Measurements from ENCODE around the gene DACH1. TPM values are rescaled to one million over a fixed set of nuclear protein-coding genes. Genes with fewer than 3 reads are reported as not detected.

DACH1 gene
- total RNA-seq, 2 experiments from 2014 or later, result not detected

GRCh38 chr13:71659404-71659803, 207.6 kb downstream of the DACH1 start:
- 0 out of 2 replicates have a peak, but pooled peaks cover 3% of the 10 kb centered on the region for H4K20me1 ChIP-seq (ENCODE audit: insufficient read depth, low read length)
- H3K4me3 ChIP-seq (ENCODE audit: low read depth, low read length, poor library complexity, severe bottlenecking), result no peak overlapping the region
- no peaks in the 10 kb centered on the region for H3K9me2 ChIP-seq (ENCODE audit: insufficient read depth, low read length)
- no peaks in the 10 kb centered on the region for H3K4me1 ChIP-seq (ENCODE audit: insufficient read depth, low read length, poor library complexity, severe bottlenecking)
- intact Hi-C loops (cut with micrococcal nuclease; ENCODE audit: unreplicated experiment), result no loop called here
- no peaks in the 10 kb centered on the region for H3K36me3 ChIP-seq (ENCODE audit: insufficient read depth, low read length)
- no peak overlapping the region for H2AFZ ChIP-seq (ENCODE audit: low read length)
- H3K27ac ChIP-seq (ENCODE audit: low read depth, low read length, poor library complexity, severe bottlenecking), result no peak overlapping the region
- TF ChIP-seq EZH2phosphoT487 (IDR thresholded peaks at IDR 0.05; ENCODE audit: borderline replicate concordance, low read depth, low read length), result no peak
- no peak for TF ChIP-seq CTCF (conservative IDR thresholded peaks at IDR 0.05; ENCODE audit: low read length)
- no TSS peak for BruUV-seq (replicated peaks)
- no peaks in the 10 kb centered on the region for H3K9me3 ChIP-seq (ENCODE audit: low read length)
- no peaks in the 10 kb centered on the region for H3K79me2 ChIP-seq (ENCODE audit: insufficient read depth, low read depth, low read length)
- ChIA-PET CTCF (ENCODE audit: unreplicated experiment) (no interaction called here), POLR2A (no interaction called here)
- no peak overlapping the region for H3K4me2 ChIP-seq (ENCODE audit: low read length)
- DNase-seq (ENCODE audit: low spot score), result no peak

- H3K4me3 ChIP-seq (ENCODE audit: low read depth, low read length, poor library complexity, severe bottlenecking), result no peak overlapping the region
- no peaks in the 10 kb centered on the region for H3K4me1 ChIP-seq (ENCODE audit: insufficient read depth, low read length, poor library complexity, severe bottlenecking)
- H3K27ac ChIP-seq (ENCODE audit: low read depth, low read length, poor library complexity, severe bottlenecking), result no peak overlapping the region
- no peak overlapping the region for H3K4me2 ChIP-seq (ENCODE audit: low read length)
- TF ChIP-seq CTCF (conservative IDR thresholded peaks at IDR 0.05; ENCODE audit: low read length), result no peak
- no peaks in the 10 kb centered on the region for H3K36me3 ChIP-seq (ENCODE audit: insufficient read depth, low read length)
- intact Hi-C loops (cut with micrococcal nuclease; ENCODE audit: unreplicated experiment), result no loop called here
- no peaks in the 10 kb centered on the region for H3K9me3 ChIP-seq (ENCODE audit: low read length)
- no TSS peak for BruUV-seq (replicated peaks)
- CTCF ChIA-PET (ENCODE audit: unreplicated experiment), result no interaction called here
- H3K79me2 ChIP-seq (ENCODE audit: insufficient read depth, low read depth, low read length), result no peaks in the 10 kb centered on the region
- no peak for DNase-seq (ENCODE audit: low spot score)
- no peaks in the 10 kb centered on the region for H3K9me2 ChIP-seq (ENCODE audit: insufficient read depth, low read length)
- H2AFZ ChIP-seq (ENCODE audit: low read length), result no peak overlapping the region
- H4K20me1 ChIP-seq (ENCODE audit: insufficient read depth, low read length), result no peaks in the 10 kb centered on the region
- POLR2A ChIA-PET, result interaction anchor here (0.7 kb wide), 1 partner anchor 13 kb away, joined by 4 read pairs; no protein-coding TSS in a partner anchor
Observed at GRCh38 chr13:71645467-71645866, 221.5 kb downstream of the DACH1 start.

GRCh38 chr13:71644579-71644978, 222.4 kb downstream of the DACH1 start:
- no peaks in the 10 kb centered on the region for H3K9me3 ChIP-seq (ENCODE audit: low read length)
- no peak for TF ChIP-seq CTCF (conservative IDR thresholded peaks at IDR 0.05; ENCODE audit: low read length)
- no peak for TF ChIP-seq EZH2phosphoT487 (IDR thresholded peaks at IDR 0.05; ENCODE audit: borderline replicate concordance, low read depth, low read length)
- no peak overlapping the region for H2AFZ ChIP-seq (ENCODE audit: low read length)
- ChIA-PET POLR2A (no interaction called here), CTCF (ENCODE audit: unreplicated experiment) (no interaction called here)
- no TSS peak for BruUV-seq (replicated peaks)
- no peaks in the 10 kb centered on the region for H3K79me2 ChIP-seq (ENCODE audit: insufficient read depth, low read depth, low read length)
- H4K20me1 ChIP-seq (ENCODE audit: insufficient read depth, low read length), result no peaks in the 10 kb centered on the region
- no peak overlapping the region for H3K4me3 ChIP-seq (ENCODE audit: low read depth, low read length, poor library complexity, severe bottlenecking)
- H3K4me1 ChIP-seq (ENCODE audit: insufficient read depth, low read length, poor library complexity, severe bottlenecking), result no peaks in the 10 kb centered on the region
- no peaks in the 10 kb centered on the region for H3K36me3 ChIP-seq (ENCODE audit: insufficient read depth, low read length)
- H3K4me2 ChIP-seq (ENCODE audit: low read length), result no peak overlapping the region
- H3K27ac ChIP-seq (ENCODE audit: low read depth, low read length, poor library complexity, severe bottlenecking), result no peak overlapping the region
- intact Hi-C loops (cut with micrococcal nuclease; ENCODE audit: unreplicated experiment), result no loop called here
- no peaks in the 10 kb centered on the region for H3K9me2 ChIP-seq (ENCODE audit: insufficient read depth, low read length)
- no peak for DNase-seq (ENCODE audit: low spot score)

Data from OCI-LY7 (cell line).